PC-9 (cell line): Measurements from ENCODE around the gene TEX38.
"Not testable (repeated sequence)": the region's sequence is repeated elsewhere in the genome, so short reads cannot be mapped to it uniquely, and the experiment has no call there.

Experiments used
- EZH2 ChIP-seq: fragments of 200-600 bp; sonication (generic); IDR thresholded peaks from 2 replicates; pipeline ENCODE4 v1.8.0; 2017; ENCODE audit warnings: antibody characterized with exemption, low read depth
- TF ChIP-seq, protein P1 (sequence below): fragments of 200-600 bp; sonication (generic); conservative IDR thresholded peaks from 2 replicates; pipeline ENCODE4 v1.6.1; 2017; ENCODE audit warnings: mixed run types, antibody characterized with exemption, mild to moderate bottlenecking, moderate library complexity

DNA sequence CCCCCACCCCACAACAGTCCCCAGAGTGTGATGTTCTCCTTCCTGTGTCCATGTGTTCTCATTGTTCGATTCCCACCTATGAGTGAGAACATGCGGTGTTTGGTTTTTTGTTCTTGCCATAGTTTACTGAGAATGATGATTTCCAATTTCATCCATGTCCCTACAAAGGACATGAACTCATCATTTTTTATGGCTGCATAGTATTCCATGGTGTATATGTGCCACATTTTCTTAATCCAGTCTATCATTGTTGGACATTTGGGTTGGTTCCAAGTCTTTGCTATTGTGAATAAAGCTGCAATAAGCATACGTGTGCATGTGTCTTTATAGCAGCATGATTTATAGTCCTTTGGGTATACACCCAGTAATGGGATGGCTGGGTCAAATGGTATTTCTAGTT is 20.5 kb upstream of the TEX38 start:
- TF ChIP-seq, protein P1, sequence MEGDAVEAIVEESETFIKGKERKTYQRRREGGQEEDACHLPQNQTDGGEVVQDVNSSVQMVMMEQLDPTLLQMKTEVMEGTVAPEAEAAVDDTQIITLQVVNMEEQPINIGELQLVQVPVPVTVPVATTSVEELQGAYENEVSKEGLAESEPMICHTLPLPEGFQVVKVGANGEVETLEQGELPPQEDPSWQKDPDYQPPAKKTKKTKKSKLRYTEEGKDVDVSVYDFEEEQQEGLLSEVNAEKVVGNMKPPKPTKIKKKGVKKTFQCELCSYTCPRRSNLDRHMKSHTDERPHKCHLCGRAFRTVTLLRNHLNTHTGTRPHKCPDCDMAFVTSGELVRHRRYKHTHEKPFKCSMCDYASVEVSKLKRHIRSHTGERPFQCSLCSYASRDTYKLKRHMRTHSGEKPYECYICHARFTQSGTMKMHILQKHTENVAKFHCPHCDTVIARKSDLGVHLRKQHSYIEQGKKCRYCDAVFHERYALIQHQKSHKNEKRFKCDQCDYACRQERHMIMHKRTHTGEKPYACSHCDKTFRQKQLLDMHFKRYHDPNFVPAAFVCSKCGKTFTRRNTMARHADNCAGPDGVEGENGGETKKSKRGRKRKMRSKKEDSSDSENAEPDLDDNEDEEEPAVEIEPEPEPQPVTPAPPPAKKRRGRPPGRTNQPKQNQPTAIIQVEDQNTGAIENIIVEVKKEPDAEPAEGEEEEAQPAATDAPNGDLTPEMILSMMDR: not testable (repeated sequence)
- TF ChIP-seq EZH2: not testable (repeated sequence)
